Measurements from ENCODE around the gene MTIF3.

The MTIF3 gene

GRCh38 chr13:27450921-27451471 is 632 bp upstream of the MTIF3 start:
- TF ChIP-seq EZH2phosphoT487 (IDR thresholded peaks at IDR 0.05; ENCODE audit: borderline replicate concordance) (no peak), CTCF (conservative IDR thresholded peaks at IDR 0.05; ENCODE audit: low read length) (no peak)
- peak overlapping the region; percentile 84 for H3K4me2 ChIP-seq (ENCODE audit: low read depth, low read length, poor library complexity, severe bottlenecking)
- no peaks in the 10 kb centered on the region for H3K9me3 ChIP-seq (ENCODE audit: insufficient read depth, low read depth, low read length)
- no peaks in the 10 kb centered on the region for H3K36me3 ChIP-seq (ENCODE audit: insufficient read depth, low read length)
- H3K4me3 ChIP-seq (ENCODE audit: low read length, poor library complexity, severe bottlenecking) = peak overlapping the region; percentile 85
- H3K4me1 ChIP-seq (ENCODE audit: insufficient read depth, low read length, poor library complexity, severe bottlenecking) = peaks cover 52% of the 10 kb centered on the region
- H3K27me3 ChIP-seq (ENCODE audit: insufficient read depth, low read length, poor library complexity, severe bottlenecking) = no peaks in the 10 kb centered on the region
- H3F3A ChIP-seq (ENCODE audit: low read depth) = peaks cover 28% of the 10 kb centered on the region
- no peaks in the 10 kb centered on the region for H3K9me2 ChIP-seq (replicated peaks; ENCODE audit: low read depth, low read length)
- peak overlapping the region; percentile 70 for H2AFZ ChIP-seq (ENCODE audit: low read length)
- peak overlapping the region; percentile 93 for H3K9ac ChIP-seq (ENCODE audit: low read depth, low read length, poor library complexity, severe bottlenecking)
- no peaks in the 10 kb centered on the region for H4K20me1 ChIP-seq (ENCODE audit: insufficient read depth, low read length, poor library complexity, severe bottlenecking)
- H3K79me2 ChIP-seq (ENCODE audit: insufficient read depth, low read length) = peaks cover 26% of the 10 kb centered on the region

GRCh38 chr13:27449081-27449603 is 1.2 kb downstream of the MTIF3 start:
- no peaks in the 10 kb centered on the region for H3K9me2 ChIP-seq (replicated peaks; ENCODE audit: low read depth, low read length)
- H2AFZ ChIP-seq (ENCODE audit: low read length) = no peak overlapping the region
- no peaks in the 10 kb centered on the region for H3K27me3 ChIP-seq (ENCODE audit: insufficient read depth, low read length, poor library complexity, severe bottlenecking)
- H3K4me2 ChIP-seq (ENCODE audit: low read depth, low read length, poor library complexity, severe bottlenecking) = peak overlapping the region; percentile 84
- H4K20me1 ChIP-seq (ENCODE audit: insufficient read depth, low read length, poor library complexity, severe bottlenecking) = no peaks in the 10 kb centered on the region
- peak overlapping the region; percentile 93 for H3K9ac ChIP-seq (ENCODE audit: low read depth, low read length, poor library complexity, severe bottlenecking)
- peaks cover 45% of the 10 kb centered on the region for H3K79me2 ChIP-seq (ENCODE audit: insufficient read depth, low read length)
- H3K36me3 ChIP-seq (ENCODE audit: insufficient read depth, low read length) = no peaks in the 10 kb centered on the region
- H3F3A ChIP-seq (ENCODE audit: low read depth) = peaks cover 28% of the 10 kb centered on the region
- no peaks in the 10 kb centered on the region for H3K9me3 ChIP-seq (ENCODE audit: insufficient read depth, low read depth, low read length)
- H3K4me1 ChIP-seq (ENCODE audit: insufficient read depth, low read length, poor library complexity, severe bottlenecking) = peaks cover 61% of the 10 kb centered on the region
- no peak for TF ChIP-seq EZH2phosphoT487 (IDR thresholded peaks at IDR 0.05; ENCODE audit: borderline replicate concordance)
- TF ChIP-seq CTCF (conservative IDR thresholded peaks at IDR 0.05; ENCODE audit: low read length) = no peak
- peak overlapping the region; percentile 85 for H3K4me3 ChIP-seq (ENCODE audit: low read length, poor library complexity, severe bottlenecking)

- H3K79me2 ChIP-seq (ENCODE audit: insufficient read depth, low read length) = peaks cover 49% of the 10 kb centered on the region
- H3K27me3 ChIP-seq (ENCODE audit: insufficient read depth, low read length, poor library complexity, severe bottlenecking) = no peaks in the 10 kb centered on the region
- peaks cover 28% of the 10 kb centered on the region for H3F3A ChIP-seq (ENCODE audit: low read depth)
- no peak overlapping the region for H2AFZ ChIP-seq (ENCODE audit: low read length)
- peak overlapping the region; percentile 85 for H3K4me3 ChIP-seq (ENCODE audit: low read length, poor library complexity, severe bottlenecking)
- no peaks in the 10 kb centered on the region for H4K20me1 ChIP-seq (ENCODE audit: insufficient read depth, low read length, poor library complexity, severe bottlenecking)
- peaks cover 62% of the 10 kb centered on the region for H3K4me1 ChIP-seq (ENCODE audit: insufficient read depth, low read length, poor library complexity, severe bottlenecking)
- H3K4me2 ChIP-seq (ENCODE audit: low read depth, low read length, poor library complexity, severe bottlenecking) = peak overlapping the region; percentile 84
- peak overlapping the region; percentile 93 for H3K9ac ChIP-seq (ENCODE audit: low read depth, low read length, poor library complexity, severe bottlenecking)
- TF ChIP-seq EZH2phosphoT487 (IDR thresholded peaks at IDR 0.05; ENCODE audit: borderline replicate concordance) (no peak), CTCF (conservative IDR thresholded peaks at IDR 0.05; ENCODE audit: low read length) (no peak)
- H3K9me3 ChIP-seq (ENCODE audit: insufficient read depth, low read depth, low read length) = no peaks in the 10 kb centered on the region
- H3K36me3 ChIP-seq (ENCODE audit: insufficient read depth, low read length) = no peaks in the 10 kb centered on the region
- H3K9me2 ChIP-seq (replicated peaks; ENCODE audit: low read depth, low read length) = no peaks in the 10 kb centered on the region
These were observed 2.1 kb downstream of the MTIF3 start for GRCh38 chr13:27448308-27448707.
